Tibial nerve (tissue), 3 donors: ENCODE measurements around the gene UVSSA.

Experiments
- POLR2A ChIP-seq, 2 donors: fragments of 450-650 bp; IDR thresholded peaks; one replicate each; pipeline ENCODE4 v1.6.1; 2017; ENCODE audit warnings: antibody characterized with exemption in 2 of 2, mild to moderate bottlenecking in 2 of 2, moderate library complexity in 2 of 2
- TF ChIP-seq, protein P1 (sequence below), 5 experiments: fragments of 200-600 bp in 3 of 5; fragments of 450-650 bp in 2 of 5; sonication (generic) in 3 of 5; IDR thresholded peaks; one replicate each; pipeline ENCODE4 v1.5.1; 2016 to 2019; ENCODE audit warnings: antibody characterized with exemption in 5 of 5, mild to moderate bottlenecking in 3 of 5, moderate library complexity in 2 of 5

DNA sequence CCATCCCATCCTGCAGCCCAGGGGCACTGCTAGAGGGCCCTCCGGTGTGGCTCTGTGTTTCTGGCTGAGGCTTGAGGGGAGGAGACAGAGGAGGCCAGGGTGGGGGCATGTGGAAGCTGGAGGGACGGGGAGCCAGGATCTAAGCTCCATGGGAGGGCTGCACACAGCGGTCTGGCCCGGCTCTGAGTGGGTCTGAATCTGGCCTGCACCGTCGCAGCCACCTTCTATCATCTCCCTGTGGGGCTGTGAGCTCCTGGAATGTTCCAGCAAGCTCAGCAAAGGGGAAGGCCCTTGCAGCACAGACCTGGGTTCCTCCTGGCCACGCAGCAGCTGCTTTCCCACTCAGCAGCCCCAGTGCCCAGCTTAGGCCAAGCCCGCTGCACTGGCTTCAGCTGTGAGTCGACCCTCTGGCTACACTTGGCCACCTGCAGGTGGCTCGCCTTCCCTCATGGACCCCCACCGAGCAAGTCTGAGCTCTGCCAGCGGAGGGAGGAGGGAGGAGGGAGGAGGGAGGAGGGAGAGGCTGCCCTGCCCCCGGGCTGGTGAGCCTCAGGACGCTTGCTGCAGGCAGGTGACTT is 53.9 kb downstream of the UVSSA start:
- TF ChIP-seq, protein P1, sequence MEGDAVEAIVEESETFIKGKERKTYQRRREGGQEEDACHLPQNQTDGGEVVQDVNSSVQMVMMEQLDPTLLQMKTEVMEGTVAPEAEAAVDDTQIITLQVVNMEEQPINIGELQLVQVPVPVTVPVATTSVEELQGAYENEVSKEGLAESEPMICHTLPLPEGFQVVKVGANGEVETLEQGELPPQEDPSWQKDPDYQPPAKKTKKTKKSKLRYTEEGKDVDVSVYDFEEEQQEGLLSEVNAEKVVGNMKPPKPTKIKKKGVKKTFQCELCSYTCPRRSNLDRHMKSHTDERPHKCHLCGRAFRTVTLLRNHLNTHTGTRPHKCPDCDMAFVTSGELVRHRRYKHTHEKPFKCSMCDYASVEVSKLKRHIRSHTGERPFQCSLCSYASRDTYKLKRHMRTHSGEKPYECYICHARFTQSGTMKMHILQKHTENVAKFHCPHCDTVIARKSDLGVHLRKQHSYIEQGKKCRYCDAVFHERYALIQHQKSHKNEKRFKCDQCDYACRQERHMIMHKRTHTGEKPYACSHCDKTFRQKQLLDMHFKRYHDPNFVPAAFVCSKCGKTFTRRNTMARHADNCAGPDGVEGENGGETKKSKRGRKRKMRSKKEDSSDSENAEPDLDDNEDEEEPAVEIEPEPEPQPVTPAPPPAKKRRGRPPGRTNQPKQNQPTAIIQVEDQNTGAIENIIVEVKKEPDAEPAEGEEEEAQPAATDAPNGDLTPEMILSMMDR (IDR thresholded peaks at IDR 0.05): no peak
- no peak for TF ChIP-seq POLR2A (IDR thresholded peaks at IDR 0.05)
